IMR-90 (cell line): Measurements from ENCODE around the gene C22orf39. TPM values are rescaled to one million over a fixed set of nuclear protein-coding genes. Genes with fewer than 3 reads are reported as not detected.

Experiments used
- ATAC-seq: fragments of 200-7000 bp; cut with Tn5 transposase; 2 replicates; pipeline ENCODE4 v1.9.1; 2020; ENCODE audit warnings: low read depth, mild to moderate bottlenecking, moderate library complexity
- BruUV-seq: library from RNA; stranded (reverse); fragments of 400-500 nt; replicated peaks from 2 replicates; lab custom pipeline; 2021; lab: Mats Ljungman, UMichigan
- CTCF ChIA-PET: fragments of 300-600 bp; formaldehyde crosslinking; extraction: SDS; loops from one replicate; lab custom pipeline; 2021; ENCODE audit warnings: antibody characterized with exemption; lab: Yijun Ruan, JAX
- POLR2A ChIA-PET: fragments of 300-600 bp; sonication (Branson Sonifier 250); formaldehyde crosslinking; loops from one replicate; lab custom pipeline; 2022; ENCODE audit warnings: antibody characterized with exemption; ENCODE audit not compliant: unreplicated experiment; lab: Charles Lee
- DNase-seq: peaks from one replicate; pipeline ENCODE4 v3.0.0; 2013
- H2AFZ ChIP-seq: replicated peaks from 2 replicates; pipeline ENCODE3; 2013; ENCODE audit warnings: low read length, mild to moderate bottlenecking; ENCODE audit not compliant: poor library complexity
- H2AK5ac ChIP-seq: 2 replicates; pipeline ENCODE4 v1.6.1; 2013; ENCODE audit warnings: low read depth, low read length, inconsistent platforms
- H2AK9ac ChIP-seq: replicated peaks from 2 replicates; pipeline ENCODE3; 2013; ENCODE audit warnings: mild to moderate bottlenecking, low read depth, low read length, moderate library complexity; ENCODE audit not compliant: poor library complexity
- H2BK120ac ChIP-seq: 2 replicates; pipeline ENCODE4 v1.6.1; 2013; ENCODE audit warnings: low read depth, low read length, inconsistent platforms
- H2BK15ac ChIP-seq: 3 replicates; pipeline ENCODE4 v1.6.1; 2013; ENCODE audit warnings: low read depth, low read length, inconsistent platforms
- H2BK20ac ChIP-seq: 2 replicates; pipeline ENCODE4 v1.6.1; 2013; ENCODE audit warnings: low read depth, mild to moderate bottlenecking, inconsistent platforms, low read length, moderate library complexity
- H2BK5ac ChIP-seq: 2 replicates; pipeline ENCODE4 v1.6.1; 2013; ENCODE audit warnings: mild to moderate bottlenecking, low read depth, low read length, inconsistent platforms; ENCODE audit not compliant: poor library complexity, severe bottlenecking
- H3K14ac ChIP-seq: replicated peaks from 2 replicates; pipeline ENCODE4 v1.6.1; 2013; ENCODE audit warnings: low read depth, low read length, inconsistent platforms
- H3K18ac ChIP-seq: 2 replicates; pipeline ENCODE4 v1.6.1; 2013; ENCODE audit warnings: low read depth, low read length, control low read depth
- H3K23ac ChIP-seq: 2 replicates; pipeline ENCODE4 v1.6.1; 2013; ENCODE audit warnings: low read depth, low read length, inconsistent platforms
- H3K27ac ChIP-seq: 2 replicates; pipeline ENCODE4 v1.5.1; 2013; ENCODE audit warnings: mild to moderate bottlenecking, control low read depth, low read length; ENCODE audit not compliant: insufficient read depth
- H3K27me3 ChIP-seq: 2 replicates; pipeline ENCODE4 v1.6.1; 2013; ENCODE audit warnings: low read length; ENCODE audit not compliant: control insufficient read depth, insufficient read depth
- H3K36me3 ChIP-seq: 2 replicates; pipeline ENCODE4 v1.6.1; 2013; ENCODE audit warnings: low read length, mixed read lengths; ENCODE audit not compliant: control insufficient read depth, insufficient read depth
- H3K4ac ChIP-seq: 2 replicates; pipeline ENCODE4 v1.6.1; 2013; ENCODE audit warnings: low read depth, low read length, inconsistent platforms
- H3K4me1 ChIP-seq: 2 replicates; pipeline ENCODE4 v1.6.1; 2013; ENCODE audit warnings: low read length, mixed read lengths; ENCODE audit not compliant: control insufficient read depth, insufficient read depth
- H3K4me2 ChIP-seq: 2 replicates; pipeline ENCODE4 v1.6.1; 2013; ENCODE audit warnings: low read depth, mild to moderate bottlenecking, control low read depth, low read length, moderate library complexity
- H3K4me3 ChIP-seq: 2 replicates; pipeline ENCODE4 v1.5.1; 2013; ENCODE audit warnings: low read depth, mild to moderate bottlenecking, control low read depth, low read length, moderate library complexity; ENCODE audit not compliant: insufficient read depth
- H3K56ac ChIP-seq: 2 replicates; pipeline ENCODE4 v1.6.1; 2013; ENCODE audit warnings: low read length, inconsistent platforms; ENCODE audit not compliant: insufficient read depth; ENCODE audit errors: extremely low read depth
- H3K79me1 ChIP-seq, 2 experiments: 2 replicates each; pipeline ENCODE4 v1.6.1; 2013; ENCODE audit warnings: low read length in 2 of 2, inconsistent platforms in 1 of 2, low read depth in 1 of 2
- H3K9ac ChIP-seq: 2 replicates; pipeline ENCODE4 v1.6.1; 2013; ENCODE audit warnings: low read depth, low read length, control low read depth
- H3K9me1 ChIP-seq: 2 replicates; pipeline ENCODE4 v1.6.1; 2013; ENCODE audit warnings: low read length, inconsistent platforms; ENCODE audit not compliant: insufficient read depth
- H3K9me3 ChIP-seq: 2 replicates; pipeline ENCODE4 v1.6.1; 2013; ENCODE audit warnings: low read length; ENCODE audit not compliant: control insufficient read depth, insufficient read depth
- H4K20me1 ChIP-seq: 2 replicates; pipeline ENCODE4 v1.6.1; 2013; ENCODE audit warnings: low read length, inconsistent platforms; ENCODE audit not compliant: insufficient read depth
- H4K5ac ChIP-seq: 2 replicates; pipeline ENCODE4 v1.6.1; 2013; ENCODE audit warnings: mild to moderate bottlenecking, low read depth, low read length, control low read depth
- H4K8ac ChIP-seq, 2 experiments: 2 replicates each; pipeline ENCODE4 v1.6.1; 2013; ENCODE audit warnings: low read depth in 2 of 2, low read length in 2 of 2, control low read depth in 1 of 2, inconsistent platforms in 1 of 2
- H4K91ac ChIP-seq: 2 replicates; pipeline ENCODE4 v1.6.1; 2013; ENCODE audit warnings: low read depth, low read length, inconsistent platforms; ENCODE audit not compliant: insufficient read depth
- CEBPB ChIP-seq: IDR thresholded peaks from 2 replicates; pipeline ENCODE4 v1.6.1; 2012; ENCODE audit warnings: low read depth, low read length, improper control_type of control experiment
- CTCF ChIP-seq: conservative IDR thresholded peaks from 2 replicates; pipeline ENCODE4 v1.5.1; 2012; ENCODE audit warnings: mild to moderate bottlenecking, low read depth, low read length, improper control_type of control experiment
- ELK1 ChIP-seq: fragments of 150-350 bp; IDR thresholded peaks from 2 replicates; pipeline ENCODE4 v1.6.1; 2016; ENCODE audit warnings: low read depth, mild to moderate bottlenecking, low read length, moderate library complexity, borderline replicate concordance
- FOS ChIP-seq: fragments of 150-350 bp; IDR thresholded peaks from 2 replicates; pipeline ENCODE4 v1.6.1; 2016; ENCODE audit warnings: low read depth, low read length
- MAFK ChIP-seq: IDR thresholded peaks from 2 replicates; pipeline ENCODE4 v1.6.1; 2012; ENCODE audit warnings: low read depth, low read length, improper control_type of control experiment
- MXI1 ChIP-seq: IDR thresholded peaks from 2 replicates; pipeline ENCODE4 v1.6.1; 2012; ENCODE audit warnings: low read depth, mild to moderate bottlenecking, low read length, moderate library complexity, borderline replicate concordance
- NFE2L2 ChIP-seq: fragments of 150-350 bp; IDR thresholded peaks from 2 replicates; pipeline ENCODE4 v1.6.1; 2016; ENCODE audit warnings: low read depth, mild to moderate bottlenecking, low read length
- POLR2A ChIP-seq: IDR thresholded peaks from 2 replicates; pipeline ENCODE4 v1.6.1; 2012; ENCODE audit warnings: mild to moderate bottlenecking, low read depth, low read length
- RAD21 ChIP-seq: IDR thresholded peaks from 2 replicates; pipeline ENCODE4 v1.6.1; 2012; ENCODE audit warnings: low read length, improper control_type of control experiment
- RFX5 ChIP-seq: IDR thresholded peaks from 2 replicates; pipeline ENCODE4 v1.8.0; 2012; ENCODE audit warnings: low read depth, mild to moderate bottlenecking, low read length, moderate library complexity
- USF2 ChIP-seq: fragments of 150-350 bp; IDR thresholded peaks from 2 replicates; pipeline ENCODE4 v1.6.1; 2017; ENCODE audit warnings: mild to moderate bottlenecking, antibody characterized with exemption, low read length, low read depth
- WGBS, 2 experiments: methylation state at CpG; one replicate each; pipeline versions ENCODE4 v1.1.5 to v1.1.7; 2013; ENCODE audit warnings: missing lambda C conversion rate in 2 of 2; ENCODE audit not compliant: insufficient read length in 1 of 2; ENCODE audit errors: extremely low coverage in 2 of 2; 5-methylcytosine and 5-hydroxymethylcytosine counted together
- dilution Hi-C: fragments of 300-500 bp; cut with HindIII; formaldehyde crosslinking; loops from one replicate; pipeline ENCODE4 v1.14.3; 2018; ENCODE audit warnings: low sequenced_read_pairs; ENCODE audit not compliant: unreplicated experiment
- in situ Hi-C: fragments of 300-500 bp; cut with MboI; formaldehyde crosslinking; loops from 3 replicates; pipeline ENCODE4 v1.14.3; 2019; ENCODE audit warnings: low sequenced_read_pairs, inconsistent platforms, mixed read lengths
- intact Hi-C: fragments of 100-400 bp; cut with micrococcal nuclease; formaldehyde crosslinking; loops from 2 replicates; pipeline ENCODE4 v1.10.0; 2022
- polyA plus RNA-seq, 3 experiments: library from polyadenylated mRNA; depleted of rRNA; stranded (reverse); fragments of >200 nt; gene quantifications; 2 replicates each; pipeline ENCODE4 v1.2.3, GENCODE V29; 2012; ENCODE audit warnings: low replicate concordance in 1 of 3
- total RNA-seq: library from RNA; depleted of rRNA; stranded (reverse); fragments of >200 nt; gene quantifications from 2 replicates; pipeline ENCODE4 v1.2.3, GENCODE V29; 2012

C22orf39 gene
- total and polyA plus RNA-seq, 2 of the 4 experiments (the other 2 are of a cell fraction), result 8.2 to 8.9 TPM

GRCh38 chr22:19395276-19395675, 52.2 kb downstream of the C22orf39 start:
- H2AK5ac ChIP-seq, result no peak overlapping the region
- dilution Hi-C loops, result no loop called here
- H3K56ac ChIP-seq, result no peak overlapping the region
- no peaks in the 10 kb centered on the region for H3K4me1 ChIP-seq
- peaks cover 0 to 8% of the 10 kb centered on the region in 2 experiments; a peak in 1 of 4 replicates for H3K79me1 ChIP-seq
- no peak overlapping the region for H3K4ac ChIP-seq
- no peak overlapping the region for H2AK9ac ChIP-seq
- no peak overlapping the region for H3K4me3 ChIP-seq
- H3K36me3 ChIP-seq, result peaks cover 58% of the 10 kb centered on the region
- no peak overlapping the region for H3K14ac ChIP-seq
- CTCF ChIA-PET, result interaction anchor here (0.6 kb wide), 1 partner anchor 235 kb away, joined by 3 read pairs; no protein-coding TSS in a partner anchor
- no peak overlapping the region for H2AFZ ChIP-seq
- WGBS, 2 experiments, result 100% methylated on average over 2 of the region's 4 CpGs; no CpG with 5 or more reads in 1 of the 2 experiments
- in situ Hi-C loops, result no loop called here
- TF ChIP-seq CTCF (no peak), USF2 (no peak), CEBPB (no peak), MXI1 (no peak), RFX5 (no peak), FOS (no peak), NFE2L2 (no peak), ELK1 (no peak), POLR2A (no peak), RAD21 (no peak), MAFK (no peak)
- no peak overlapping the region for H3K4me2 ChIP-seq
- no peak for DNase-seq
- H3K23ac ChIP-seq, result no peak overlapping the region
- no peak overlapping the region for H2BK5ac ChIP-seq
- no peak overlapping the region for H3K27ac ChIP-seq
- H3K18ac ChIP-seq, result no peak overlapping the region
- H3K9me1 ChIP-seq, result no peaks in the 10 kb centered on the region
- H4K91ac ChIP-seq, result no peak overlapping the region
- ATAC-seq, result no peak
- intact Hi-C loops, result no loop called here
- H4K8ac ChIP-seq, result no peak overlapping the region
- no peak overlapping the region for H4K5ac ChIP-seq
- no peaks in the 10 kb centered on the region for H3K9me3 ChIP-seq
- H2BK120ac ChIP-seq, result no peak overlapping the region
- H2BK20ac ChIP-seq, result no peak overlapping the region
- no peak overlapping the region for H2BK15ac ChIP-seq
- BruUV-seq, result no TSS peak
- H4K20me1 ChIP-seq, result peaks cover 2% of the 10 kb centered on the region; the same call in 1 of the 2 replicates
- no peaks in the 10 kb centered on the region for H3K27me3 ChIP-seq
- H3K9ac ChIP-seq, result no peak overlapping the region
- POLR2A ChIA-PET, result no interaction called here
